Activated CD8-positive, alpha-beta memory T cell treated with anti-CD3 and anti-CD28 coated beads for 48 hours (primary cell): ENCODE measurements around the gene BDH2.

Experiments
- DNase-seq, 3 experiments: peaks; one replicate each; pipeline ENCODE4 v3.0.0-alpha.2; 2020; ENCODE audit warnings: low read depth in 2 of 3, low spot score in 2 of 3

The BDH2 gene

DNA sequence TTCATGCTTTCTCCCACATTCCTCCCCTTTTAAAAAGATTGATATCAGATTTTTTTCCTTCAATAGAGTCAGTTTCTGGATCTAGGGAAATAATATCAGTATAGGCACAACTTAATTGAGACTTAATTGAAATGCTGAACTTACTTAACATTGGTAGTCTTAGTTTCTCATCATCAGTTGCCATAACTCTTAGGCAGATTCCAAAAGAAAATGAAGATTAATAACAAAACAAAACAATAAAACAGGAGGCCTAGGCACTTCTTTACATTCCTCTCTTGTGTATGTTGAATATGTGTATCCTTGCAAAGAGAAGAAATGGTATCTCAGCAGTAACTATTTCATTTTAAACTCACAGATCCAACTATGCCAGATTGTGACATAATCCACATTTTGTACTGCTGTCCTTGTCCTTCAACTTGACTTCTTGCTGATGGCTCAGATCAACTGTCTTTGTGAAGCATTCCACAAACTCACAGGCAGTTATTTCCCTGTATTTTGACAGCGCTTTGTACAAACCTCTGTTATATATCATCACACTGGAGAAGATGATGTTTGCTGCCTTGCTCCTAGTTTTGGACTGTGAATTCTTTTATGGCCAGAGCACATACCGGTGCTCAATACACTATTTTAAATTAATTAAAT lies 14.0 kb downstream of the BDH2 start:
- DNase-seq: no peak

DNA sequence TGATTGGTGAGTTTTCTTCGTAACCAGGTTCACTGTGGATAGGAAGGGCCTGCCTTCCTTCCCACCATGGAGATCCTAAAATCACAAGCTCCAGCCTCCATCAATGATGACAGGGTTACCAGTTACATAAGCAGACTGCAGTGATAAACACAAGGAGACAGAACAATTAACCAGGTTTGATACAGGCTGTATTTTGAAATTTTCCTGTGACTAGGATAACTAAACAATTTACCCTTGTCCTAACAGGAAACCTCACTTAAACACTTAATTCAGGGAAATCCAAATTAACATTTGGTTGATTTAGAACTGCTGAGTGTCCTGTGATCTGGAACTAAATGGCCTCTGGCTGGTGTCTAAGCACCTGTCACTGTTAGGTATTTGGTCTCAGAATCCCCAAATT lies 20.0 kb downstream of the BDH2 start:
- no peak for DNase-seq

DNA sequence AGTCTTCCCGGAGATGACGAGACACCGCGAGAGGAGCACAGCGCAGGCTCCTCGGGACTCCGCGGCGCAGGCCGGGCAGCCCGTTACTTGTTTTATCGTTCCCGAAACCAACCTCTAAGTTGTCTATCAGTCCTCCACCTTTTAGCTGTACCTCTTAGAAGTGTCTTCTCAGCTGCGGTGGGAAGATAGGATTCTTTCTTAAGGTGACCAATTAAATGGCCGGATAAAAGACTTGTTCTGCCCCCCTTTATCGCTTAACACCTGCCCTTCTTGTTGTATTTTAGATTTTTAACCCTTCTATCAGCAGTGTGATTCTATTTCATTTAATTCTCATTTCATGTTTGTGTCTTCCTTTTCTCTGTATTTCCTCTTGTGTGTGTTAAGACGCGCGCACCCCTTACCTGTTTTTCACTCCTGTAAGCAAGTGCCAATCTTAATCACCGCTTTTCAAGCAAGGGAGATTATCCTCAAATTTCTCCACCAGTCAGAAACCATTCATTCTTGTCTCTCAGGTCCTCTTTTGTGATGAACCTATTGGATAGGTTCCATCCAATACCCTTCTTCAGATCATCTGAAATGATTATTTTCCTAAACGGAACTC lies 22.8 kb downstream of the BDH2 start, which contains the start of gene SLC9B2:
Gene SLC9B2 (minus strand): TSS at position 15 of the 601 bp plus-strand sequence. CDS start 9,211 bp downstream, outside the sequence.
- no peak for DNase-seq

DNA sequence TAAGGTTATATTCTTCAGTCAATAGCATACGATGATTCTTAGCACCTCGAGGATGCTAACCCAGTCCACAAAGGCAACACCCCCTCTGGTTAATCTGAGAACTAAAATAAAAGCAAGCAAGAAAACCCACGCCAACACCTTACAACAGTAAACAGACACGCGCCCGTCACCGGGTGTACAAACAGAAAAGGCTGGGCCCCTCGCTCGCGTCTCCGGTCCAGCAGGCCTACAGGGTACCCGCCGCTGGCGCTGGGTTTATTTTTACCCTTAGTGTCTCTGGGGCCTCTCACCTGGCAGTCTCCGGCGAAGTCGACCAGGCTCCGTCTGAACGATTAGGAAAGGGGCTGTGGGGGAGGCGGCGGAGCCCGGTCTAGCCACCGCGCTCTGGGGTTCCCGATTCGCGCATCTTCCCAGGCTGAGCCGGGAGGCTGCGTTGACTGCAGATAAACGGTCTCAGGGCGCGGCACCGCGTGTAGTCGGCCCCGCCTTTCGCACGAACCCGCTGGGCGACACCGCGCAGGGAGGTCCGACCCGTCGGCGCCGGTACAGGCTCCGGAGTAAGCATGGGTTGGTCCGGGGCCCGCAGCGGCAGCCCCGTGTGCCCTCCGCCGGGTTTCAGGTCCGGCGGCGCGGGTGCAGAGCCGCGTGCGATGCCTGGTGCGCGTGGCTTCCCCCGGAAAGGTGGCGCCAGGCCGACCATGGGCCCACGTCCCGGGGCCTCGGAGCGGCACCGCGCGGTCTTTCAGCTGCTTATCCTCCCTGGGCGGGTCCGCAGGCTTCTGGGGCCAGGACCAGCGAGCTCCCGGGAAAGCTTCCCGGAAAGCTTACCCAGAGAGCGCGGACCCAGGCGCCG lies 23.5 kb downstream of the BDH2 start:
- DNase-seq: peak; percentile 32 to 55 (median 33)

DNA sequence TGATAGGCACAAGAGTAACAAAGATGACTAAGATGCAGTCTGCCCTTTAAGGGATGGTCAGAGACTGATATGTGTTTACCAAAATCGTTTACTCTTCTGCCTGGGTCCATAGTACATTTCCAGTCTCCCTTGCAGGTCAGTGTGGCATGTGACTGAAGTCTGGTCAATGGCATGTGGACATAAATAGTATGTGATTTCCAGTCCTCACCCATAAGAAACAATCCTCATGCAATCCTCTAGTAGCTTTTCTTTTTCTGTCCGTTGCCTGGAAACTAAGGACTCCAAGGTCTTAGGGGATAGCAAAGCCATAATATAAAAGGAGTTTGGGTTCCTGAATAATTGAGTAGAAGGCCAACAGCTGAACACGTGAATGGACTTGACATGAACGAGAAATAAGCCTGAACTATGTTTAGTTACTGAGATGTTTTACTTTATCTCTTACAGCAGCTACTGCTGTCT lies 24.2 kb downstream of the BDH2 start:
- no peak for DNase-seq

DNA sequence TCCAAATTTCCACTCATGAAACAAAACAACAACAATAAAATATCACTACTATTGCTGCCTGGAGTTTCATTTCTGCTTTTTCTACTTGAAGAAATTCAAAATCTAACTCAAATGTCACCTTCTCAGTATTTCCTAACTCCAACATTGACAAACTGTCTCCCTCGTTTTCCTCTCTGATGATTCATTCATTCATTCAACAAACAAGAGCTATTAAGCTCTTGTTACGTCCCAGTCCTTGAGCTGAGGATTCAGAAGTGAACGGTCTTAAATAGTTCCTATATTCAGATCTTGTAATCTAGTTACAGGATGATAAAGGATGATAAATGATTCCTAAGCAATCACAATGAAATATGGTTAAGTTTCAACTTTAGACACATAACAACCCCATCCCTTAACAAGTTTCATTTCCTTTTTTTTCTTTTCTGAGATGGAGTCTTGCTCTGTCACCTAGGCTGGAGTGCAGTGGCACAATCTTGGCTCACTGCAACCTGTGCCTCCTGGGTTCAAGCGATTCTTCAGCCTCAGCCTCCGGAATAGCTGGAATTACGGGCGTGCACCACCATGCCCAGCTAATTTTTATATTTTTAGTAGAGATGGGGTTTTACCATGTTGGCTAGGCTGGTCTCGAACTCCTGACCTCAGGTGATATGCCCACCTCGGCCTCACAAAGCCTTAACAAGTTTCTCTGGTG lies 24.7 kb downstream of the BDH2 start:
- no peak for DNase-seq

DNA sequence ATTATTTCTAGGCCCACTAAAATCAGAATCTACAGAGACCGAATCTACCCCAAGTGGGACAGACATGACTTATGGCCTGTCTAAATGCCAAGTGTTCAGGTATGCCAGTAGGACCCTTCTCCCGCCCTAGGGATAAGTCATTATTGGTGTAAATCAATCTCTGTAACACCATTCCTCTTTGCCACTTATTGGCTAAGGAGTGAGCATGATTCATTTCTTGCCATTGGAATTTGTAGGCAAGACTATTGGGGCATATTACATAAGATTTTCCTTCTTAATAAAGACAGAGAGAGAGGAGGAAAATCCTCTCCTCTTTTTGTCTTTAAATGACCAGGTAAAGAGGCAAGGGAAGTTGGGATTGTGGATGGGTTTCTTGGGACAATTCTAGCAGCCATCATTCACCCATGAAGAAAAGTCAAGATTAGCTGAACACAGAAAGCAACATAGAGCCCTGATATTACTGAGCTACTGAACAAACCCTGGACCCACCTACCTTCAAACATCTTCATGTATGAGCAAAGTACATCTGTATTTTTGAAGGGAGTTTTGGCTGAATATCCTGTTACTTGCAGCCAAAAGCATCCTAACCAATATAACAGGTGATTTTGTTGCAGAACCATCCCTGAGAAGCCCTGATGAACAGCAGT lies 25.7 kb downstream of the BDH2 start:
- no peak for DNase-seq

DNA sequence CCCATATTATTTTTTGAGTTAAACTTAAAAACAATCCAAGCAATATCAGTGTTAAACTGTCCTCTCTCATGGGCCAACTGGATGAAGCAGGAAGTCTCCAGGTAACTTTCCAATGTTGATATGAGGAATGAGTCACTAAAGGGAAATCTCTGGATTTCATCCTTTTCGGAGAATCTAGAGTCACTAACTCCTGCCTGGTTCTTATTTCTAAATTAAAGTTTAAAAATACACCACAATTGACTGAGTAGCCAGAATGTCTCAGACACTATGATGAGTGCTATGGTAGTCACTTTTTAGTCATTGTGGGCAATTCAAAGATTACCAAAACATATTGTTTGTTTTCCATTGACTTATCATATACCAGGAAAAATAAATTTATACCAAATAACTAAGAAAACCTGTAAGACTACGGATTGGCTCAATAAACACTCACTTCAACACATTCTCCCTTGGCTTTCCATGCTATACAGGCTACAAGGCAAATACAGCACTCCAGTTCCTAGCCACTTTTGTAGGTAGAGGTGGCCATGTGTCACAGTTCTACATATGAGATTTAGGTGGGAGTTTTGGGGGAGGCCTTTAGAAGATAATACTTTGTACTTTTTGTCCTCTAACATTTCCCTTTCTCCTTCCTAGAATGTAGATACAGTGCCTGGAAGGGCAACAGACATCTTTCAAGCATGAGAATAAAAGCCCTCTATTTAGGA lies 31.6 kb downstream of the BDH2 start:
- no peak for DNase-seq

DNA sequence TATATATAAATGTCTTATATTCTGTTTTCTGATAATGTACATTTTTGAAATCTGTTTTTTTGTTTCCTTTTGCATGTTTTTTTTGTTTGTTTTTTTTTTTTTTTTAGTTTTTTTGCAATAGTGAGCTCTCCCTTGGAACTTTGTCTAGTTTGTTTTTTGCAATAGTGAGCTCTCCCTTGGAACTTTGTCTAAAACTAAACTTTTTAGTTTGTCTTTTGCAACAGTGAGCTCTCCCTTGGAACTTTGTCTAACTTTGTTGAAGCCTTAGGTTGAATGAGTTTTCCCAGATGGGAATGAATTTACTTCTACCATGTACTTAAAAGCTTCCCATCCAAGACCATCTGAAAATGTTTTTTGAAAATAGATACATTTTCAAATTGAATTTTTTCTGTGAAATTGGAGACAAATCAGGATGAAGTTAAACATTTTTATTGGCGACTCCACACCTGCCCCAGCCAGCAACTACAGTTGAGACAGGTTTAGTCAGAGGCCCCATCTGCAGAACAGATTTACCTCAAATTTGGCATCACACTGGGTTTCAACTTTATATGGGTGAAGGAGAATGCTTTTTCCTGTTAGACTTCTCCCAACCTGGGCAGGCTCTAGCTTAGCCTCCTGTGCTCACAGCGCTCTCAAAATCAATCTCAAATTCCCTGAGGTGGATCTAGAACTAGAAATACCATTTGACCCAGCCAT lies 39.0 kb downstream of the BDH2 start:
- DNase-seq: no peak

DNA sequence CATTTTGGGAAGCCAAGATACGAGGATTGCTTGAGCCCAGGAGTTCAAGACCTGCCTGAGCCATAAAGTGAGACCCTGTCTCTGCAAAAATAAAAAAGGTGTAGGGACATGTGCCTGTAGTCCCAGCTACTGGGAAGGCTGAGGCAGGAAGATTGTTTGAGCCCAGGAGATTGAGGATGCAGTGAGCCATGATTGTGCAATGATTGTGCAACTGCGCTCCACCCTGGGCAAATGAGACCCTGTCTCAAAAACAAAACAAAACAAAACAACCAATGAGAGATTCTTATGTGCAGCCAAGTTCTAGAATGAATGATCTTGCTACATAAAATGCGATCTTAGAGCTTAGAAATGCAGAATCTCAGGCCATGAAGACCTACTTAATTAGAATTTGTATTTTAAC lies 45.6 kb downstream of the BDH2 start:
- DNase-seq: no peak

DNA sequence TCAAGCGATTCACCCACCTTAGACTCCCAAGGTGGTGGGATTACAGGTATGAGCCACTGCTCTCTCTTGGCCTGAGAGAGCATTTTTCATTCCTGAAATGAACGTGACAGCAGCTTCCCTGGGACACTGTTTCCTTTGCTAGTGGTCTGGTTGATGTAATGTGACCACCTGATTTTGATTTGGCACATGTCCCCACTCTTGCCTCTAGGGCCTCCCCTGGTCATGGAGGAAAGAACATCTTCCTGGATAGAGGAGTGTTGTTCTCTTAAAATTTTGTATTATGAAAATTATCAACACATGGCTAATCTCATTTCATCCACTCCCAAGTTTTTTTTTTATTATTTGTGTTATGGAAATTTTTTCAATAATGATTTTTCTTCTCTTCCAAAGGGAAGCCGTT lies 46.9 kb downstream of the BDH2 start:
- no peak for DNase-seq

DNA sequence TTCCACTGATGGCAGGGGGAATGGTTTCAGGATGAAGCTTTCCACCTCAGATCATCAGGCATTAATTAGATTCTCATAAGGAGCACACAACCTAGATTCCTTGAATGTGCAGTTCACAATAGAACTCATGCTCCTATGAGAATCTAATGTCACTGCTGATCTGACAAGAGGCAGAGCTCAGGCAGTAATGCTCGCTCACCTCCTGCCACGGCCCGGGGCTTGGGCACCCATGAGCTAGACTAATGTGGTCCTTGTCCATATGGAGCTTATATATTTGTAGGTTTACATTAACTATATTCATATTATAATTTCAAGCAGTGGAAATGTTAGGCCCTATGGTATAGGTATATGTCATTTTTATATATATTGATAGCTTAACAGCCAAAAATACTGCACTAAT lies 47.5 kb downstream of the BDH2 start:
- DNase-seq: no peak

DNA sequence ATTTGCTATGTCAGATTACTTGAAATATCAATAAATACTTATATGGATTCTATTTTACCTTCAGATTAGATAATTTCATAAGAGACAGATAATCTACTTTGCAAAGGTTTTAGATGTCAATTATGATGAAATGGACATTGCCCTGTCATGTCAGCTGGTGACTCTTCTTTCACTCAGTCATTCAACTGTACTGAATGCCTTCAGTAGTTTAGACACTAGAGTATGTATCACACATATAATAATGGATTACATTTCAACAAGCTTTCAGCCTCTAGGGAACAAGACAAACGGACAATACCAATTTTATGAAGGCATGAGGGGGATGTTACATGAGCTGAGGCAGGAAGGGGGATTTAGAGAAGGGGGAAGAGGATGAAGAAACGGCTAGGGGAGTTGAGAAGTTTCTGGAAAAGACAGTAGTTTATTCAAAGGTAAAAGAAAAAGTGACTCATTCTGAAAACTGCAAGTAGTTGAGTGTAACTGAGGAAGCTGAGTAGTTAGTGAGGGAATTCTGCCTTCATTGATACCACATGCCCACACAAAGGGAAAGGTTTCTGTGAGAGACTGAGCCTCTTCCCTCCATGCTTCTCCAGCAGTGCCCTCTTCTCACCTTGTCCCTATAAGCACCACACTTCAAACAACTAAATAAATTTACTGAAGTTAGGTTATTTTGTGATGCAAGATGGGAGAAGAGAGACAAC lies 48.7 kb downstream of the BDH2 start:
- DNase-seq: no peak

DNA sequence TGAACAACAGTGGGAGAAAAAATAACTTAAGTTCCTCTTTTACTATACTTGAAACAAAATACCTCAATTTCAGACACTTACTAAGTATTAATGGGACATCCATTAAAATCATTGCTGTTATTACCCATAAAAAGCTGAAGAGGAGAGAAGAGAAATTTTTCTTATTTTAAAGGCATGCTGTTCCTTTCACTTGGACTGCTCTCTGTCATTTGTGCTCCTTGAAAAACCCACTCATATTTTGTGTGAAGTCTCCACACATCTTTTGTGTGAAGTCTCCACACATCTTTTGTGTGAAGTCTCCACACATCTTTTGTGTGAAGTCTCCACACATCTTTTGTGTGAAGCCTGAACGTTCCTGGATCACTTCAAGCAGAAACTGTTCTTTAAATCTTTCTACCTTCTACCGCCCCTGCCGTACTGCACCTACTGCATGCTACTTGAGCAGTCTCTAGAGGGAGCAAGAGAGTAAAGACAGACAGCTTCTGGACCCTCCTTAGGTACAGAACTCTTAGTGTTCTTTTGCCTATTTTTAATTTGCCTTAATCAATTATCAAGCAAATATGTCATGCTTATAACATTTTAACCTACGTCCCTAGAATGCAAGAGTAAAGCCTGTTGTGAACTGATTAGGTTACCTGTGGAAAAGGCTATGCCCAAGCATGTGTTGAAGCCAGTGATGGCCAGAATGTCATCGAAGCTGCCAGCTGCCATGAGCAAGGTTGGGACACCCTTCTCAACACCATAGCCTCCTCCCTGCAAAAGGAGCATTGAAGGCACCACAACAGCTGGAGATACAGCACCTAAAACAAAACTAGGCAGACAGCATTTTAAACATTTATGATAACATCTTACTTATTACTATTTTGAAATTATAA lies 53.0 kb downstream of the BDH2 start:
- no peak for DNase-seq

DNA sequence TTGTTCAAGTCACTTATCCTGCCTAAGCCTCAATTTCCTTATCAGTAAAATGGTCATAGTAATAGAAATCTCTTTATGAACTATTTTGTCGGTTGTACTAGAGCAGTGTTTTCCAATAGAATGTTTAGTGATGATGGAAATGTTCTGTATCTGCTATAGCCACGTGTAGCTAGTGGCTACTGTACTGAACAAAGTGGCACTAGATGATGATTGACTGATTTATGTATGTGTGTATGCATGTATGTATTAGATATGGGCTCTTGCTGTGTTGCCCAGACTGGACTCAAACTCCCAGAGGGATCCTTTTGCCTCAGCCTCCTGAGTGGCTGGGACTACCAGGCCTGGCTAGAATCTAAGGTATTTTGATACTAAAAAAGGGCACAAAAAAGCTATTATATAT lies 55.5 kb downstream of the BDH2 start:
- DNase-seq: no peak

DNA sequence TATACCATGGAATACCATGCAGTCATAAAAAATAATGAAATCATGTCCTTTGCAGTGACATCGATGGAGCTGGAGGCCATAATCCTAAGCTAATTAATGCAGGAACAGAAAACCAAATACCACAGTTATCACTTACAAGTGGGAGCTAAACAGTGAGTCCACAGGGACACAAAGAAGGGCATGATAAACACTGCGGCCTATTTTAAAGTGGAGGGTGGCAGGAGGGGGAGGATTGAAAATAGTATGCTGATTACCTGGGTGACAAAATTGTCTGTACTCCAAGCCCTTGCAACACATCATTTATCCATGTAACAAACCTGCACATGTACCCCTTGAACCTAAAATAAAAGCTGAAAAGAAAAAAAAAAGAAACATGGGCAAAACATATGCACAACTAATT lies 63.5 kb downstream of the BDH2 start:
- no peak for DNase-seq

DNA sequence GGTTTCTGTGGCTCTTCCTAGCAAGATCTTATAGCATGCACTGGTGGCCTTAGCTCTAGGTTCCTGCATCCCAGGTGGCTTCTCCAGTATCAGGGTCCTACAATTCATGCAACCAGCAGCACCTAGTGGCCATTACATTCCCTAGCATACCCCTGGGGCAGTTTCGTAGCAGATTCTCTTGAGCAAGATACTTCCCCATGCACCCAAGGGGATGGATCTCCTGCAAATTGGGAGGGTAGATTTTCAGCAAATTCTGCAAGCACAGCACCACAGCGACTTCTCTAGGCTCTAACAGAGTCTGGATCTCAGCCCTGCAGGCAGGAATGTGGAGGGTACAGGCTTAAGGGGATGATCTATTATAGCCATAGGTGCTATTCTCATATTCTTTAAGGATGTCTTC lies 67.1 kb downstream of the BDH2 start:
- DNase-seq: no peak

DNA sequence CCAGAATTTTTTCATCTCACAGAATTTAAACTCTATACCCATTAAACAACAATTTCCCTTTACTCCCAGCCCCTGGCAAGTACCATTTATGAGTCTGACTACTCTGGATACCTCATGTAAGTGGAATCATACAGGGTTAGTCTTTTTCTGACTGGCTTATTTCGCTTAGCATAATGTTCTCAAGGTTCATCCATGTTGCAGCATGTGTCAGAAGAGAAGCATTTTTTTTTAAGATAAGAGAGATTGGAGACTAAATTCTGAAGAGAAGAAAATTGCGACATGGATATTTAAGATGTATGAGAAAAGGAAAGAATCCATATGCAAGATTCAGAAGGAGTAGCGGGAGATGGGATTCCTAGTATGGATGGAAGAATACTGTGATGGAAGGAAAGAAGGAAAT lies 68.8 kb downstream of the BDH2 start:
- DNase-seq: no peak
